ENCODE results near the gene ZNF275. TPM values are rescaled to one million over a fixed set of nuclear protein-coding genes. Genes with fewer than 3 reads are reported as not detected.

The ZNF275 gene
- total and polyA plus RNA-seq, 2 donors (not counting 3 experiments of a cell fraction or from before 2014, with no cell fraction given), result 10.3 to 11.0 TPM

- H3K79me2 ChIP-seq (ENCODE audit: control insufficient read depth, insufficient read depth, low read length), result no peaks in the 10 kb centered on the region
- no peaks in the 10 kb centered on the region for H3K9me1 ChIP-seq (replicated peaks; ENCODE audit: control insufficient read depth, extremely low read depth, insufficient read depth, low read length)
- no peak overlapping the region for H3K4me3 ChIP-seq (replicated peaks in 1 of 3; ENCODE audit: insufficient read depth in 1 of 3, low read depth in 1 of 3, low read length in 3 of 3)
- ChIA-PET CTCF (no interaction called here), POLR2A (no interaction called here)
- H4K20me1 ChIP-seq (replicated peaks; ENCODE audit: control insufficient read depth, extremely low read depth, insufficient read depth, low read length), result no peaks in the 10 kb centered on the region
- TF ChIP-seq POLR2A (IDR thresholded peaks at IDR 0.05; ENCODE audit: low read depth, low read length) (no peak), JUN (IDR thresholded peaks at IDR 0.05; ENCODE audit: borderline replicate concordance, insufficient read depth, insufficient read length, low read depth) (no peak), POLR2AphosphoS5 (IDR thresholded peaks at IDR 0.05; ENCODE audit: insufficient read depth, low read depth, low read length) (no peak), MYC (IDR thresholded peaks at IDR 0.05; ENCODE audit: low read depth, low read length) (no peak), EZH2 (IDR thresholded peaks at IDR 0.05; ENCODE audit: borderline replicate concordance, low read depth, low read length, severe bottlenecking) (no peak), MAX (IDR thresholded peaks at IDR 0.05; ENCODE audit: insufficient read depth, insufficient read length) (no peak), CTCF (IDR thresholded peaks at IDR 0.05; ENCODE audit: extremely low read depth in 1 of 2, insufficient read depth in 1 of 2, low read depth in 1 of 2, low read length in 2 of 2) (no peak), GATA2 (IDR thresholded peaks at IDR 0.05; ENCODE audit: insufficient read depth, insufficient read length, low read depth, low read length) (no peak), FOS (IDR thresholded peaks at IDR 0.05; ENCODE audit: borderline replicate concordance, insufficient read depth, low read length) (no peak)
- H3K9me3 ChIP-seq (replicated peaks; ENCODE audit: control insufficient read depth, insufficient read depth, low read length), result no peaks in the 10 kb centered on the region
- dilution Hi-C loops (cut with MboI; ENCODE audit: extremely low pct_ligation_motif_present, low sequenced_read_pairs) (no loop called here), intact Hi-C loops (cut with micrococcal nuclease) (no loop called here)
- no peak overlapping the region for H3K9ac ChIP-seq (replicated peaks; ENCODE audit: extremely low read depth, insufficient read depth, low read length)
- H3K4me1 ChIP-seq (ENCODE audit: control insufficient read depth, extremely low read depth, insufficient read depth, low read length), result no peaks in the 10 kb centered on the region
- no peak for DNase-seq (ENCODE audit: low read depth, low spot score)
- no peak for FAIRE-seq
- no peak overlapping the region for H3K4me2 ChIP-seq (ENCODE audit: insufficient read depth, low read length)
- H2AFZ ChIP-seq (ENCODE audit: low read depth, low read length), result no peak overlapping the region
- H3K27me3 ChIP-seq (ENCODE audit: control insufficient read depth in 2 of 2, insufficient read depth in 2 of 2, low read length in 2 of 2), result no peaks in the 10 kb centered on the region
- H3K27ac ChIP-seq (ENCODE audit: insufficient read depth, low read depth, low read length), result no peak overlapping the region
- no TSS peak for BruUV-seq (replicated peaks)
- peaks cover 0 to 5% of the 10 kb centered on the region in 2 experiments for H3K36me3 ChIP-seq (ENCODE audit: control insufficient read depth in 2 of 2, extremely low read depth in 1 of 2, insufficient read depth in 2 of 2, low read length in 2 of 2)
These were observed 18.0 kb downstream of the ZNF275 start for GRCh38 chrX:153351981-153352380.
